G401 (cell line): Measurements from ENCODE around the gene JAG1. TPM values are rescaled to one million over a fixed set of nuclear protein-coding genes. Genes with fewer than 3 reads are reported as not detected.
"Not testable (repeated sequence)": the region's sequence is repeated elsewhere in the genome, so short reads cannot be mapped to it uniquely, and the experiment has no call there.

ENCODE experiments used
- DNase-seq: peaks from one replicate; pipeline ENCODE4 v3.0.0-alpha.2; 2015; ENCODE audit warnings: low spot score
- in situ Hi-C: cut with HindIII; loops from 2 replicates; pipeline ENCODE4 v1.10.0; 2016; ENCODE audit warnings: low sequenced_read_pairs, mixed read lengths
- total RNA-seq: library from RNA; depleted of rRNA; stranded (reverse); fragments of >200 nt; shearing (Covaris generic); gene quantifications from 2 replicates; pipeline ENCODE4 v1.2.3, GENCODE V29; 2014

The JAG1 gene
- total RNA-seq, 1 experiment from 2014 or later, result not detected

DNA sequence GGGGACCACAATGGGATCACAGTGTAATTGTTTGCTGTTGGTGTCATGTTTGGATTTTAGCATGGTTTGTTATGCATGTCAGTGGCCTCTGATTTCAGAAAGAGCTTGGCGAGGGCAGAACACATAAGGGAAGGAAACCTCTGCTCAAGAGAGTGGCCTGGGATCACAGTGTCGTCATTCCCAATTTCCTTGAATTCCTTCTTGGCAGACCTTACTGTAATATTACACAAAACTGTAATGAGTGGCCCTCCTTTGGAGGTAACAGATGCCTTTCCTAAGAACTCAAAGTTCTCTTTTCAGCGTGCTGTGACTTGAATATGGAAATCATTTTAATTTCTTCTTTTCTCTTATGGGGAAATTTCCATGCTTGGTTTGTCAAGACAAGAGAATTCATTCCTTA, 46.9 kb downstream of the JAG1 start:
- in situ Hi-C loops, result no loop called here

DNA sequence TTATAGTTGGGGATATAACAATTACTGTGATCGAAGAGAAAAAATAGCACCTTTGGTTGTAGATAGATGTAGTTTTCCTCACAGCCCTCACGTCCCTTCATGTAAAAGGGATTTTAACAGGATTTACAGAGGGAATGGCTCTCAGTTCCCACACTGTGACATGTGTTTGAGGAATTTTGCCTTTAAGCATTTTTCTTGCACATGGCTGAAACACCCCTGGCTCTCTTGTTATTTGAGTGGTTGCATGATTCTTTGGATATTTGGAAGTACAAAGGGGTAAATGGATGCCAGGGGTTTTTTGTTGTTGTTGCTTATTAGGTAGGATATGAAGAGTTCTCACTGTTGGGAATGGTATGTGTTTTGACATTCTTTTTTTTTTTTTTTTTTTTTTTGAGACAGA, 48.2 kb downstream of the JAG1 start:
- in situ Hi-C loops, result no loop called here
- no peak for DNase-seq

More for the DNA sequence above, 46.9 kb downstream of the JAG1 start:
- no peak for DNase-seq

DNA sequence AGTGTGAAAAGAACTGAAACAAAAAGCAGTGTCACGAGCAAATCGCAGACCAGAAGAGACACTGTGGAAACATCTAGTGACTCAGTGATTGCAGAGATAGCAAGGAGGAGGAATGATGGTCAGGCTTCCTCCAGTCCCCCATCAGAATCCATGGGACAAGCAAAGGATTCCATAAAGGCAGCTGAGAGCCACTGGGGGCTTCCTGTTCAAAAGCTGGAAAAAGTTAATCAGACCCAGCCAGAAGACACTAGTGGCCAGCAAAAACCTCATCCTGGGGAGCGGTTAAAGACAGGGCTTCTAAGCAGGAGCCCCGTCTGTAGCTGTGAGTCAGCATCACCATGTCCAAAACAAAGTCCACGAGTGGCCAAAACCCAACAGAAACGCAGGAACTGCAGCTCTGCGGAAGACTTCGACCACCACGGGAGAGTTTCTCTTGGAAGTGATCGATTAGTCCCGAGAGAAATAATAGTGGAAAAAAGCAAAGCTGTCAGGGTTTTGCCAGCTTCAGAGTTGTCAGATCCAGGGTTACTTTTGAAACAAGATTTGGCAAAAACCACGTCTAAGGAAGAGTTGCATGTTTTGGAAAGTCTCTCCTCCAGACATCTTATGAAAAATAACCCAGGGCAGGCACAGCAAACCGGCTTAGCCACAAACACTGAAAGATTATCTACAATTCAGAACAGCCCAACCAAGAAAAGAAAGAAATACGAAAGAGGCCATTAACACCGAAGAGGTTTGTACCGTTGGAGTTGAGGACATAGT, 51.0 kb downstream of the JAG1 start:
- DNase-seq, result no peak
- in situ Hi-C loops, result no loop called here

DNA sequence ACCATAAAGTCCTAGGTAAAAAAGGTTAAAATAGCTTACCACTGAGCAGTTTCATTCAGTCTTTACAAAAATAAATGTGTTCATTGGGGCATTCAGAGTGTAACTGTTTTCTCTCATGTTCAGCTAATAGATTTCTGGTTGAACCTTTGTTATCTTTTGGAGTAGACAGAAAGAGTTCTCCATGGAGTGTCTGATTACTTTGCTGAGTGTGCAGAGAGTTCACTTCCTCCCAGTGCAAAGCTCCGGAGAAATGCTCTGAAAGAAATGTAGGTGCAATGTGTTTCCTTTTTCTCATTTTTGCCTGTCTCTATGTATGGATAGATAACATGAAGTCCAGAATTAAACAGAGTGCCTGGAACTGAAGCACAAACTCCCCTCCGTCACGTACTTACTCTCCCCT, 52.6 kb downstream of the JAG1 start:
- DNase-seq, result no peak
- in situ Hi-C loops, result no loop called here

DNA sequence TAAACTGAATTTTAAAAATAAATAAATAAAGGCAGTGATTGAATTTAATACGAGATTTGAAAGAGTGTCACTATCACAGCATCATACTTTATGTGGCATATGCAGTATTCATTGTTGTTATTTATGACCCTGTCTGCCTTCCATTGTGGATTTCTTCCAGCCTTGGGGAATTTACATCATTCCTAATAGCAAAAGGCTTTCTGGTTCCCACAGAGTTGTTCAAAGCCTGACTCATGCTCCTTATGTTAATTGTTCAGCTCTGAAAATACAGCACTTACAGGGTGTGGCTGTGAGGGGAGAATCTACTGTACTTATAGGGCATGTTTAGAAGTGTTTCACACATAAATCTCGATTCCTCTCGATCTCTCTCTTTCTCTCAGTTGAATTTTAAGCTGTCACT, 54.4 kb downstream of the JAG1 start:
- no peak for DNase-seq
- in situ Hi-C loops, result no loop called here

DNA sequence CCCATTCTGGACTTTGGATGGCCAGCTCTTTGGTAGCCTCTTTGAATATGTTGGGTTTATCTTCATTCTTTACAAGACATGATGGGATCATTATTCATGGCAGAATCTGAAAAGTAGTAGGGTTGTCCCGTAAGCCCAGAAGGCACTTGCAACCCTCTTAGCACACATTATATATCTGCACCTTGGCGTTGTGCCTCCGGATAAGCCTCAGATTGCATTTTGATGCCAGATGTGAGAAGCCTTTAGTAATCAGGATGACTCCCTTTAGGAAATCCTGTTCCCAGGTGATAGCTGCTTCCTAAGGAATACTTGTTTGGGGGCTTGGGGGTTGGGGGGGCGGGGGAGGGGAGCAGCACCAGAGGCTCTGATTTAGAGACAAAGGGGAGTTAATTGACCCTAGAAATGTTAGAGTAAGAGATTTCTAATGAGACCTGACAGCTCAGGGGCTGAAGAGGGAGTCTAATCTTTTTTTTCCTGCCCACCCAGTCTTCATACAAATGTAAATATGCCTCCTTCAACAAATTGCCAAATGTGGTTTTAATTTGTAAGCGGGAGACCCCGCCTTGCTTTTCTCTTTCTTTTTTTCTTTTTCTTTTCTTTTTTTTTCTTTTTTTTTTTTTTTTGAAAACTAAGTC, 55.1 kb downstream of the JAG1 start:
- DNase-seq, result no peak

DNA sequence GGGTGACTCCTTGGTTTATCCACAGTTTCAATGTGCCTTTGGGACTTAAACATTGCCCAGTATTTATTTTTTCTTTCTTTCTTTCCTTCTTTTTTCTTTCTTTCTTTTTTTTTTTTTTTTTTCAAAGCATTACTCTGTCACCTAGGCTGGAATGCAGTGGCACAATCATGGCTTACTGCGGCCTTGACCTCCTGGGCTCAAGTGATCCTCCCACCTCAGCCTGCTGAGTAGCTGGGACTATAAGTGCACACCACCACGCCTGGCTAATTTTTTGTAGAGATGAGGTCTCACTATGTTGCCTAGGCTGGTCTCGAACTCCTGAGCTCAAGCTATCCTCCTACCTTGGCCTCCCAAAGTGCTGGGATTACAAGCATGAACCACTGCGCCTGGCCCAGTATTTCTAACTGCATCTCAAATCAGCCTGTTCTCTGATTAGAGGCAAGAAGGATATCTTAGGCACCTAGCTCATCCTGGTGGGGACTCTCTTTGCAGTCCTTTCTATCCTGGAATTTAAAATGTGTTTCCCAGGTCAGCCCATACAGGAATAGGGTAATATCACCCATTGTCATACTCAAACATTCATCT, 56.2 kb downstream of the JAG1 start:
- in situ Hi-C loops, DNase-seq: not testable (repeated sequence)

More for the DNA sequence above, 55.1 kb downstream of the JAG1 start:
- in situ Hi-C loops, result no loop called here

DNA sequence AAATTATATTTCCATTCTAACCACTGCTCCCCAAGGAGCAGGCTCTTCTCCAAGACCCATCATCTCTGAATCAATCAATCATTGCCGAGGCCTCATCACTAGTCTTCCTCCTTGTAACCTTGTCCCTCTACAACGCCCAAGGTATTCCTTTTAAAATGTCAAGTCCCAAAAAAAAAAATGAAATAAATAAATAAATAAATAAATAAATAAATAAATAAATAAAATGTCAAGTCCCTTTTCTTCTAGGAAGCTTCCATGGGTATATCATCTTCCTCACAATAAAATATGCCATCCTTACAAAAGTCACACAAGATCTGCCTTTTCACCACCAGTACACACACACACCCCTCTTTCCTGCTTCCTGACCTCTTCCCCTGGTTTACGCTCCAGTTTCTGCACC, 57.6 kb downstream of the JAG1 start:
- in situ Hi-C loops, result no loop called here
- no peak for DNase-seq

DNA sequence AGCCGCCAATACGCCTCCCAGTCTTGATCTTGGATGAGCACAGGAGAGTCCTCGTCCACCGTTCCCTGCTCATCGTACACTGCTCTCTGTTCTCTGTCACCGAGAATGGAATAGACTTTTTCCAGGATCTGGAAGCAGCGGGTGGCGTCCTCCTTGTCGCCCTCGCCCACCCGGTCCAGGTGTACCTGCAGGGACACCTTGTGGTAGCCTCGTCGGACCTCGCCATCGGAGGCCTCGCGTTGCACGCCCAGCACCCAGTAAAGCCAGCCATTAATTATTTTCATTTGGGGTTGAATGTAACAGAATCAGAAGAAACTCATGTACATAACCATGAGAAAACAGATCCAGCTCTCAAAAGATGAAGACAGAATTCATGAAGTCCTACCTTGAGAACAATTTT, 59.9 kb downstream of the JAG1 start:
- no peak for DNase-seq
- in situ Hi-C loops, result no loop called here

DNA sequence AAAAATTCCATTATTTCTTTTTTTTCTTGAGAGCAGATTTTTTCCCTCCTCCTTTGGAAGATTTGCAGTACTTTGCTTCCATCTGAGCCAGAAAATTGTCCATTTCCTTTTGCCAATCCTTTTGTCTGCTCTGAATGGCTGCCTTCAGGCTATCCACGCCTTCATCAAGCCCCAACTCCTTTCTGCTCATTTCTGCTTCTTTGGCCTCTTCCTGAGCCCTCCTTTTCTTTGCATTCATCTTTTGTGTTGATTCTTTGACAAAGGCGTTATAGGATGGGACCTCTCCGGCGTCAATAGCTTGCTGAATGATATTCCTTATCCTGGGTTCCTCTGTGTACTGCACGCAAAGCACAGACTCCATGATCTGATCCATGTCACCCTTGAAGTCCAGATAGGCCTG, 60.4 kb downstream of the JAG1 start:
- in situ Hi-C loops, DNase-seq: not testable (repeated sequence)

DNA sequence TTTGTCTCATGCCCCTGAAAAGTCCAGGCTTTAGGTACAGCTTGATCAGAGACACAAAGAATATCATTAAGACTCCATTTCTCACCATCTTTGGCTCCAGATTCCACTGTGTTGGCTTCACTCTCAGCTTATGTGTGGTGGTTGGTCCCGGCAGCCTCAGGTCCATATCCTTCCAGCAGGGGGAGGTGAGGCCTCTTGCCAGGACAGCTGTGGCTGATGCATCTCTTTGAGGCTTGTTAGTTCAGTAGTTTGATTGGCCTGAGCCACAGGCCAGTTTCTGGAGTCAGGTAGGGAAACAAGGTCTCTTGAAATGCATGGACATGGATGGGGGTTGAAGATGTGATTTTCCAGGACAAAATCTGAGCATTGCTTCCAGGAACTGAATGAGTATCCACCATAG, 62.4 kb downstream of the JAG1 start:
- DNase-seq, result no peak
- in situ Hi-C loops, result no loop called here

DNA sequence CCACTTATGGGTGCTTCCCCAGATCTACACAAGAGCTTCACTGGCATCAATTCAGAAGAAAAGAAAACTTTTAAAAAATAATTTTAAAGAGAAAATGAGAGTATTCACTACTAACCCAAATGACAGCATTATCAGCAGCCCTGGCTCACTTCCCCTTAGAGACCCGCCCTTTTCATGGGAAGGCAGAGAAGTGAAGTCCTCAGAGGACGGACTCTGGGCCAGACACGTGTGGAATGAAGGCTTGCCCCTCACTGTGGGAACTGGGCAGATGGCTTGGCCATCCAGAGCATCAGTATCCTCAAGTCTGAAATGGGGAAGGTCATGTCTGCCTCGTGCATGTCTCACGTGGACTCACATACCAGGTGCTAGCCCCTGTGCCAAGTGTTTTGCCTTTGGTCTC, 63.5 kb downstream of the JAG1 start:
- no peak for DNase-seq
- in situ Hi-C loops, result no loop called here

DNA sequence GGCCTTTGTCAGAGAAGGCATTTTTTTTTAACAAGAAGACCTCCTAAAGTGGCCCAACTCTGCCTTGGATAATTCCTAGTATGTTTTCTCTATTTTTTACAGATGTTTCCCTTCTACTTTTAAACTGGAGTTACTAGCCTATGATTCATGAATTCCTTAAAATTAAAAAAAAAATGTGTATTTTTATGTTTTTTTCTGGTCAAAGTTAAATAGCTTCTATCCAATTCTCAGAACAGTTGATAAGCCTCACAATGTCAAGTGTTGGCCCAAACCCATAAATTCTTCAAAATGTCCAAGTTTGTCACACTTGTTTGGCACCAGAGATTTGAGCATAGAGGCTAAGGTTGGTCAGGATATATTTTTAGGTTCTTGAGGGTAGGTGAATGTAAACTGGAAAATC, 64.0 kb downstream of the JAG1 start:
- DNase-seq, result no peak

DNA sequence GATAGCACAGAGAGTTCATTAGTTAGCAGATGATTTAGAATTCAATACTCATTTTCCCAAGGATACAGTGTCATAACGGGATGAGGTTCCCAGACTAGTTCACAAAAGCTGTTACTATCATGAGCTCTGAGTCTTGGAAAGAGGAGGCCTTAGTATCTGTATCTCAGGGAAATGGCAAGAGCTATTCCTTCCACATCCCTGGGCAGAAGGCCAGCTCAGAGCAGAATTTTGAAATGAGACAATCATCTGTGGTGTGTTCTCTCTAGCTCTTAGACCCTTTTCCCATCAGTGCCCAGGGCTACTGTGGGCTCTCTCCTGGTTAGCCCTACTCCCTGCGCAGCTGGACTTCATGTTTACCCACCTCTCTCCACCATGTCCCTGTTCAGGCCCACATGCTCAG, 64.5 kb downstream of the JAG1 start:
- in situ Hi-C loops, result no loop called here
- no peak for DNase-seq

More for the DNA sequence above, 64.0 kb downstream of the JAG1 start:
- in situ Hi-C loops, result no loop called here

DNA sequence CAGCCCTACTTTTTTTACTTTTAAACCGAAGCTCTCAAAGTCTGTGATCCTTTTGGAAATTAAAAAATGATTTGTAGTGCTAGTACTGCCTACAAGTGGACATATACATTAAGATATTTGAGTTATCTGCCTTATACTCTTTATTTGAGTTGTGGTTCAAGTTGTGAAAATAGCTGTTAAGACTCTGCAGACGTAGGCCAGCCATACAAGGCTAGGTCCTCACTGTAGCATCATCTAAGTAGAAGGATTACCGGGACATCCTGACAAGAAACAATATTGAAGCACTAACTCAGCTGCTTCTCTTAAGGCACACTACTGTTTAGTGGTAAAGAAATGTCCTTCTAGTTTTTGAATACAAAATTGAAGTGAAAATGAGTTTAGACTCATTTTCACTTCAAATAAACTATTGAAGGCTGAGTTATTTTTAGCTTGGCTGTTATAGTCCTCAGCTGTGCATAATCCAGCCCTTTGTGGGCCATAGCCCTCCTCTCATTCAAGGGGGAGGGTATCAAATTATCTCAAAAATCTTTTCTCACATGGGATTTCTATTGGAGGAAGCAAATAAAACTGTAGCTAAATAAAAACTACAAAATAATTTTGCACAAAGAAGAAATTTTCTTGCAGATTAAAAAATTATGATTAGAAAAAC, 68.1 kb downstream of the JAG1 start:
- DNase-seq, result no peak
- in situ Hi-C loops, result no loop called here

DNA sequence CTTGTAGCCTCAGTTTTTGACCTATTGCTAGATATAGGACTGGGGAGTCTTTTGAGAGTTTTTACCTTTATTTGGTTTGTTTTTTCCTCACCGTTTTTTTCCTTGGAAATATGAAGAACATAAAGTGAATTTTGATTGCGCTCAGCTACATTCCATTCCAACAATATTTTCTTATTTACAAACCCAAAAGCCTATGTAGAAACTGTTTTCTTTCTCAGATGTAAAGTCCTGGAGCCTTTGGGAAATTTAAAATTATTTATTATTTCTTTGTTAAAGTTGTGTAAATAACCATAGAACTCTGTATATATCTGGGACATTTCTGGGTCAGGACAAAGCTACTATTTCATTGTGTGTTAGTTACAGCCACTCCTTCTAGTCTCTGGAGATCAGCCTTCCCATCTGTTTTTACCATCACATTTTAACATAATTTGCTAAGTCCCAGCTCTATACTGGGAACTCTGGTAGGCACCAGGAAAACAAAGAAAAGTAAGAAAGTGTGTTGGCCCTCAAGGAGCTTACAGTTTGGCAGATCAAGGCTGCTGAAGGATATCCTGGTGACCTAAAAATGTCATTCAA, 68.8 kb downstream of the JAG1 start:
- no peak for DNase-seq
- in situ Hi-C loops, result no loop called here

DNA sequence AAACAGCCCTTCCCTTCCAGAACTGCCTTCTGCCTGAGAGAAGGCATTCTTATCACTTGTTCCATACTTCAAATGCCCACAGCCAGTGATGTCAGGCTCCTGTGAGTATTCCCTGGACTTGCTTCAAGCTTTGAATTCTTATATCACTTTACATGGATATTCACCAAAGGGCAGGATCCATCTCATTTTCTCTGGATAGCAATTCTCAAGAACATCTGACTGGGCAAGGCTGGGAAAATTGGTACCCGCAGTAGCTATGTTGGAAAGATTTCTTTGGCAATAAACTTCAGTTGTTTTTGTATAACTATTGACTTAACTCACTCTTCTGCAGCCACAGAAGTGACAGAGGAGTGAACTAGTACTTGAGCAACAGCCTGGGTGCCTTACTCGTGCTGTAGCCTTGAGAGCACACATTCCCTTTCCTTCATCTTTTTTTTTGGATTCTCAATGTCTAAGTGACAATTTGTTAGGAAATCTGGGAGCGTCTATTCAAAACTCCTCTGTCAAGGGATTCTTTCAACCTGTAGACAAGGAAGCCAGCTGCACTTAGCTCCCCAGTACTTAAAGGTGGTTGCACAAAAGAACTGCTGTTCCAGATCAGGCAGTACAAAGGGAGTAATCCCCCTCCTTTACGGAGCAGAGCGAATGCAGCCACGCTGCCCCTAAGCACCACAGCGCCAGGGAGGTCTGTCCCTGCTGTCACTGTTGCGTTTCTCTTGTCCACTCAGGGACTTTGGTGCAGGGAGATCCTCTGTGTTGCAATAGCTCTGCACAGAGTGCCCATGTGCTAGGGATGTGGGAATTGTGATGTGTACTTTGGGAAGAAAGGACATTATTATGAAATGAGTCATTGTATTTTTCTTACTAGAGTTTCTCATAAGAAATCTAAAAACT, 69.6 kb downstream of the JAG1 start:
- DNase-seq, result no peak
- in situ Hi-C loops, result no loop called here

DNA sequence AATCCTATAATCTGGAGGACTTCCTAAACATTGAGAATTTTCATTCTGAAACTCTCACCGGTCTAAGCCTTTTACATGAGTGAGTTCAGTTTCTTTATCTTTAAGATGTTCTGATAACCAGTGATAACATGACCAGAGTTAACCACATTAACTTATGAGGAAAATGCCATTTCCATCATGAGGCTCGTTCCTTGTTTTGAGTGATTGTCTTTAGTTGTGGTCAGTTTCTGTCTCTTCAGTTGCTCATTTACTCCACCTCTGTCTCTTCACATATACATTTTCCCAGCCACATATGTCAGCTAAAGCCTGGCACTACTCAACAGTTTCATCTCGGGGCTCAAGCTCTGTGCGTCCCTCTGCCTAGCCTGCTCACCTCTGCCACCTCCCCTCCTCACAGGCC, 70.4 kb downstream of the JAG1 start:
- DNase-seq, result no peak
- in situ Hi-C loops, result no loop called here
